GM19099 (cell line): ENCODE measurements around the gene DNAJB12.

Experiments
- POLR2A ChIP-seq: IDR thresholded peaks from 3 replicates; pipeline ENCODE4 v1.6.1; 2011; ENCODE audit warnings: low read depth; ENCODE audit not compliant: insufficient read length; ENCODE audit errors: extremely low read depth

DNAJB12 gene

DNA sequence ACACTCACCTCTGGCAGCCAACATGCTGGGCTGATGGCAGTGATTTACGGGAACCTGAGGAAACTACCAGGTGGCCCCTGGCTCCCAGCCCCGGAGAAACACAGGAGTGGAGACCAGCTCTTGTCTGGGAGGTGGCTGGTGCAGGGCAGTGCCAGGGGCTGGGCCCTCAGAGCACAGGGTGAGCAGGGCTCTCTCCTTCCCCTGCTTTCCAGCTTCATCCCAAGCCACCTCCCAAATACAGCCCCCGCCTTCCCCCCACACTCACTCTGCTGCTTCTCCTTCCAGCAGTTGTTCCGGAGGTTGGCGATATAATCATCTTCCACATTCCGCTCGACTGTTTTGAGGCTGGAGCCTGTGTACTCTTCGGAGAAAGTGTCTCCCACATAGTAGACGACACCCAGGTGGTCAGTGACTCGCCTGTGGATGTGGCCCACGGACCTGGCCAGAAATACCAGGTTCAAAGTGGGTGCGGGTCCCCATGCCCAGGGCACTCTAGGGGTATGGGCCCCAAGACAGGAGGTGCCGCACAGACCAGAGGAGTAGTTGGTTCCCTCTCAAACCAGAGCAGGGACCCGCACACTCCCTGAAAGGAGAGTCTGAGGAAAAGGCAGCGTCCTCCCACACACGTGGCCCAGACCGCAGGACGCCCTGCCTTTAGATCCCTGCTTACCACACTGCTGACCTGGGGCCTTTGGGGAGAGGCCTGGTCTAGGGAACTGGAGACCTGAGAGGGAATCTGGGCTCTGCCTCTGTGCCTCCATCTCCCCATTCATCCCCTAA is 18.3 kb downstream of the DNAJB12 start:
- TF ChIP-seq POLR2A, result no peak

DNA sequence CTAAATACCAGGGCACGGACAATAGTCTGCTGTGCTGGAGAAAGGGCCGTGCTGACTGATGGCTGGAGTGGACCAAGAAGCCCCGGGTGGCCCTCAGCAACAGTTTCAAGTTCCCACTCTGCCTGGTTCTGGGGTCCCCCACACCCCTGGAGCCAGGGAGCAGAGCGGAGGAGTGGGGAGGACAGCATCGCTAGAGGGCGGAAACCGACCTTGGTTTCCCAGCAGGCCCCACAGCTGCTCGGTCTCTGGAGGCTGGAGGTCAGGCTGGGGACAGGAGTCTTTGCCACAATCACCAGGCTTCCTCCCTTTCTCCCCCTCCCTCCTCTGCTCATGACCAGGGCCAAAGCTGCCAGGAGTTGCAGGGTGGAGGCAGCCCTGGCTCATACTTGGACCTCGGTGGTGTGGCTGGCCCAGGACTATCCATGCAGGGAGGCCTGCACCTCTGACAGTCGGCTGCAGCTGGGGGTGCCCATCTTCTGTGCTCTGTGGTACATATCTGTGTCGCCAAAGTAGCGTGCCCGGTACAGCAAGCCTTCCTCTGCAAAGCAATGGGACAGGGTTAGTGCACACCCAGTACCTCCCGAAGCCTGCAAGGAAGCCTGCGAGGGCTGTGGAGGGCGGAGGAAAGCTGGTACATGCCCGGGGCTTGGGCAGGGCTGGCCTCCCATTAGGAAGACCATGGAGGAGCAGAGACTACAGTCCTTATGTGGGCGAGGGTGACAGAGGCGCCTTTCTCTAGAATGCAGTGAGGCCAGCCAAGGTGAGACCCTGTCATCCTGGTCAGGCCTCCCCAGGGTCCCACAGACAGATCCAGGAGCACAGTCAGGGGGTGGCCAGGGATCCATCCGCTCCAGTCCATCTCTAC is 19.1 kb downstream of the DNAJB12 start:
- TF ChIP-seq POLR2A, result no peak

DNA sequence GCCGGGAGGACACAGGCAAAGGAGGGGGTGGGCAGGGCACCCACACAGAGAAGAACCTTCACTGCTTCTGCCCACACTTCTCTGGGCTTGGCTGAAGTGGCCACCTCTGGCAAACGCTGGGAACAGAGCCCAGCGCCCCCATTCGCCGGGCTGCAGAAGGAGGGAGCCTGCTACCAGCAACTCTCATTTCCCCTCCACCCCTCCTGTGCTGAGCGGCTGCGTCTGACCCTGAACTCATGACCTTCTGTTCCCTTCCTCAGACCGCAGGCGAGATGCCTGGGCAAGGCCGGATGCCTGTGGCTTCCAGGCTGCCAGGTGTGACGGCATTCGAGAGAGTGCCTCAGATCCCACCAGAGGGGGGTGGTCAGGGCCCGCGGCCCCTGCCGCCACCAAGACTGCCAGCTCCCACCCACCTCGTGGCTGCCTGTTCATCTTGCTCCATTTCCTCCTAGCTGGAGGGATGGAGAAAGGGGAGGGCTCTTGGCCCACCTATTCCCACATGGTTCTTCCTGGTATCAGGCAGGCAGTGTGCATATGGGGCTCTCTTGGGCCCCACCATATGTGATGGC is 19.8 kb downstream of the DNAJB12 start:
- peak; percentile 37 for TF ChIP-seq POLR2A

DNA sequence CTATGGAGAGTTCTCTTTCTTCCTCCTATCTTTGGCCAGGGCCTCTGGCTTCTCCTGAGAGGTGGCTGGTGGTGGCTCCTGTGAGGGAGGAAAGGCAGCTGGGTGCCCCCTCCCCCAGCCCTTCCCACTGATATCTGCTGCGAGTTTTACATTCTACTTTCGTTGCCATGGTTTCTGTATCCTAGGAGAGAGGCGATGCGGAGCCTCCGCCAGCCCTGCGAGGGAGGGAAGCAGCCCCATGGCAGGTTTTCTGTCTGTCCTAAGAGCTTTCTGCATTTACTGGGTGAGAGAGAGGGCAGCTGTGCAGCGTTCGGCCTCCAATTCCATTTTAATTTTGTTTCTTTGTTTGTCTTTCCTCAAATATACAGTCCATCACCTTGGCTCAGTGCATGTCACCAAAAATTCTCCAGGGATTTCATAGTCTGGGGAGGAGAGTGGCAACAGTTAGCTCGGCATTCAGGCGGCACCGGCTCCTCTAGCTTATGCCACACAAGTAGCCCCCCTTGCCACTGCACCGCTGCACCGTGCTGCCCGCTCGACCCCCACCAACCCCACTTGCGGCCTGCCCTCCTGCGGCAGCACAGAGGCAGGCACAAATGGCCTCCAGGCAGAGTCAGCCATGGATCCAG is 20.4 kb downstream of the DNAJB12 start:
- TF ChIP-seq POLR2A, result no peak

DNA sequence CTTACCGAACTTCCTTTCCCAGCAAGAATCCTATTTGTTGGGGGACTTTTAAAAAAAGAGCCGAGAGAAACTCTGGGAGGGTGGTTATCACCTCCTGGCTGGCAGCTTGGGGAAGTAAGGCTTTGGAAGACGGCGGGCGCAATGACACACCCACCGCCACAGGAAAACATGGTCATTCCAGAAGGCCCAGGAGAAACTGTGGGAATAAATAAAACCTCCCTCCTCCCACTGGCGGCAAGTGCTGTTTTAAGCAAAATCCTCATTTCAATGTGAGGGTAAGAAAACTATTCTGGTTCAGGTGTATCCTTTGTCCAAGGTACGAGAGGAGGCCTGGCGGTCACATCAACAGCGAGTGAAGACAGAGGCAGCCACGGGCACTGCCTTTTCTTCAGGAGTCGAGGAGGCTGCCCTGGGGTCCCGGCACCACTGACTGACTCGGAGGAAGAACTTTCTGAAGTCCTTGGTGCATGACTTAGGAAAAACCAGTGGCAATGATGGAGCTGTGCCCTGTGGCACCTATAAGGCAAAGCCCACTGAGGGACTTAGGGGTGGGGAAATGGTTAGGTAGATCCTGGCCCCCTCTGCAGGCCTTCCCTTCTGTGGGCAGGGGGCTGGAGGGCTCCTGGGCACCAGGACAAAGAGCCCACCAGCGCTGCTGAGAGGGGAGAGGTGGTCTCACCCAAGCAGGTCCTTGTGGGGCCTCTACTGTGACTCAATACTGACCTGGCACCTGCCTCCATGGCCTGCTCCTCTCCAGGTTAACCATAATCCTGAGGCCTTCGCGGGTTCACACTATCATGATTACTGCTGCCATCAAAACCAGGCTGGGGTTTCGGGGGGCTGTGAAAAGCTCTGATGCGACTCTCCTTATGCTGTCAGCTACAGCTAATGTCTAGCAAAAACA is 21.4 kb downstream of the DNAJB12 start:
- TF ChIP-seq POLR2A, result no peak

DNA sequence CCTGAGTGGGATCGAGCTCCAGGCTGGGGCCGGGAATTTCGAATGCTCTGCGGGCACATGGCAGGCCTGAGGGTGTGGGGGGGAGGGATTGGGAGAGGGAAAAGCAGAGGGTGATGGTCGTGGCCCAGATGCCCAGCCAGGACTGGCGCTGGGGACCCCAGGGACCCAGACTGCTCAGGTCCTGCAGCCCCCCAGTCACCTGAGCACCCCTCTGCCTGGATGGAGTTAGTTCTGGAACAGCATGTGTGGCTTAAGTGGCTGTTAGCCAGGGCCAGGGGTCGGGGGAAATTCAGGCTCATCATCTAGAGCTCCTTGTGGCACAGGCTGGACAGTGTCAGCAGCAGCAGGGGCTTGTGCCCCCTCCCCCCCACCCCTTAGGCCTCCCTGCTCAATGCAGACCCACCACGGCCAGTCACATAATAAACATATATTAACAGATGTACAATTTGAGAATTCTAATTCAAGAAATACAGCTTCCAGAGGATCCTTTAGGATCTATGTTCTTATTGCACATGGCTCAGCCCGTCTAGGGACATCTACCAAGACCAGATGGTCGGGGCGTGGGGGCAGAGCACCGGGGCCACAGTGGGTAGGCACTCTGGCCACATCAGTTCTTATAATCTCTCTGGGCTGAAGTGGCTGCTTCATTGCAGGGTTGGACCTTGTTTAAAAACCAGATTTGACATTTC is 22.2 kb downstream of the DNAJB12 start:
- TF ChIP-seq POLR2A, result no peak

DNA sequence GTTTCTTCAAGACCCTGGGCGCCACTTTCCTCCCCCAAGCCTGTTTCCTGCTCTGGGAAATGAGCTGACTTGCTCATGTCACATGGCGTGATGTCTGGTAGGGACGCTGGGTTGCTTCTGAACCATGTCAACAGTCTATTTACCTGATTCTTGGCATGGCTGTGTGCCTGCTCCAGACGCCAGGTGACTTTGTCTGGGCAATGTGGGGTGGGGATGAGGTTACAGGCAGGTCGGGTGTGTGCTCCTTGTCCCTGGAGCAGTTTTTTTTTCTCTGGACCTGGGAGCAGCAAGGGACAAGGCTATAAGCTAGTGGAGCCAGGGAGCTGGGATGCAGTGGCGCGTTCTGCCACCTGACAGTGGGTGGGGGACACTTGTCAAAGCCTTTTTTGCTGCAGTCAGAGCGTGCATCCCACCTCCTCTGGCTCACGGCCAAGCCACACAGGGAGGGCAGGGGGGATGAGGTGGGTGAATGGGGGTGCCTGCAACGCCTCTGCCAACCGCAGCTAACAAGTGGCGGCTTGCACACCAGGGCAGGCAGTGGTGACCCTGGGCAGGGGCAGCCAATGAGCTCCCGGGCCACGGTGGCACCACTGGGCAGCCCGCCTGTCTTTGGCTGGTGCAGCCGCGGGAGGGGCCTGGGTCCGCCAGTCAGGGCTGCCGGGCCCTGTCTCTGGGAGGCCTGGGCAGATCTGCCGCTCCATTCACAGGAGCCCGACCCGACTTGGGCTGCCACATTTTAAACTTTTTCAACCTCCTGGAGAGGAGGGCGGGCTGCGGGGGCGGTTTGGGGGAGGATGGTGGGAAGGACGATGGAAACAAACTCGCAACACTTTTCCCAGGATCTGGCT is 22.9 kb downstream of the DNAJB12 start:
- TF ChIP-seq POLR2A, result peak; percentile 42

DNA sequence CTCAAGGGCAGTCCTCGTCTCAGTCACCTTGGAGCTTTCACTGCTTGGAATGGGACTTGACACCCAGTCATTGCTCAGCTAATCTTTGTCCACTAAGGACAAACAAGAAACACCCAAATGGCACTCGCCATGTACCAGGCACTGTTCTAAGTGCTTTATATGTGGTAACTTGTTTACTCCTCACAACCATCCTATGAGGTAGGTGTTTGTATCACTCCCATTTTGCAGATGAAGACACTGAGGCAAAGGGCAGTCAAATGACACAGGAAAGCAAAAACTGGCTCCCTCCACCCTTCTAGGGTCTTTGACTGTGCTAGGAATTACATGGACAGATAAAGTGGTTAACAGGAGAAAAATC is 24.7 kb downstream of the DNAJB12 start:
- no peak for TF ChIP-seq POLR2A

DNA sequence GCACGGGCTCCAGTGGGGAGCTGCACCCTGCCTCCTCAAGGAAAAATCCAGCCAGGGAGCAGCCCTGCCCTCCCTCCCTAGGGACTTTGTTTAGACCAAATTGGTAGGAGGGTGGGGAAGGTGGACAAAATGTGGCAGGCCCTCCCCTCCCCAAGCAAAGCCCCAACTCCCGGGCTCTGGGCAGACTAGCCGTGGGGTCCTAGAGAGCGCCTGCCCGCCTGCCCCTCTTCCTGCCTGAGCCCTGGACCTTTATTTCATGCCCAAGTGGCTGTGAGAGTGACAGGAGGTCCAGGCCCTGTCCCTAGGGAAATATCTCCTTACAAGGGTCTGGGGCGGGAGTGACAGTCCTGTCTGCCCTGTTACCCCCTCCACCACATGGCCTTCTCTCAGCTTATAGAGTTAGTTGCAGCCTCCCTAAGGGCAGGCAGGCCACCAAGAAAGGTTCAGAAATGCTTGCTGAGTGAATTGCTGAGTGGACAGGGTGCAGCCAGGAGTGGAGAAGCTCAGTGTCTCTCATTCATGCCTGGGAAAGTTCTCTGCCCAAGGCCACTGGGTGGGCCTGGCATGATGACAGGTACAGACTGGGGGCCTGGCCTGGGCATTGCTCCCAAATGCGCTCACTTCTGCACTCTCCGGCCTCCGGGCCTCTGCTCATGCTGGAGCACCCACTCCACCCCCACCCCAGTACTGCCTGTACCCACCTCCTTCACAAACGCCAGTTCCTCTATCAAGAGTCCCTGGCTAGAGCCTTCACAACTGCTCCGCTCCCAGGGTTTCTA is 25.2 kb downstream of the DNAJB12 start:
- TF ChIP-seq POLR2A, result no peak

DNA sequence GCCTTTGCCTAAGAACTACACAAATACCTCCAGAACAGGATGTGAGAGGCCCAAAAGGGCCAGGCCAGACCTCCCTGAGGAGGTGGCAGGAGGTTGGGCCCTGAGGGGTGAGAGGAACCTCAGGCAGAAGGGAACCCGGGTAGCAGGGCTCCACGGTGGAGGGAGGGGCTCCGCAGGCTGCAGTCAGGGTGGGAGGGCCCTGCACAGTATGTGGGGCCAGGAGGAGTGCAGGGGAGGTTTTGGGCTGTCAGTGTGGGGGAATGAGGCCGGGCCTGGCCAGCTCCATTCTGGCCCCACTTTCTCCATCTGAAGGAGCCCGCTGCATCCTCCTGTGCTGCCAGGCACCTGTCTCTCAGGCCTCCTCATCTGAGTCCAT is 25.9 kb downstream of the DNAJB12 start:
- TF ChIP-seq POLR2A, result no peak

DNA sequence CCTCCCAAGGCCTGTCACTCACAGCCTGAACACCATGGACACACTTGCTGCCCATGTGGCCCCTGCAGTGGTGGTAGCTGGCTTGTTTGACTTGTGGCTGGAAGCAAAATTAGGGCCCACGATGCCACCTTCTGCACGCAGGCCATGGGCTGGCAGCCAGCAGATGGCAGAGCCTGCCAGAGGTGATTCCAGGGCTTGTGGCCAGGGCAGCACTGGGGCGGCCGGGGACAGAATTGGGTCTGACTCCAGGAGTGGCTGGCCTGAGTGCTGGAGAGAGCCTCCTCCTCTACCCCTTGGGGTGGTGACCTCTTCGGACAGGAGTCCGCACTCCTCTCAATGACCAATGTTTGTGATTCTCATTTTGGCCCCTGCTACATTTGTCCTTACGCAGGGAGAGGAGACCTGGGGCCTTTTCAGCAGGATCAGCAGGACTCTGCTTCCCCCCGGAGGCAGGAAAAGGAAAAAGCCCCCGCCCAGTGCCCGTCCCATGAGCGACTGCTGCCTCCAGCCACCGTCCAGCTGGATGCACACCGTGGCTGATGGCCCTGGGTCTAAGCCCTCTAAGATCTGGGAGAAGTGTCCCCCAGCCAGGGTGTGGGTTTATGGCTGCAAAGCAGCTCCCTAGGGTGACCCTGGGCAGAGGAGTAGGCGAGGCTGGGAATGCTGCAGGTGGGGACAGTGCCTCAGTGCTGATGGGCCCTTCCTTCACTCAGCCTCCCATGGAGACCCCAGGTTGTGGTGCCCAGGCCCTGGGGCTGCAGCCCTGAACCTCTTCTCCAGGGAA is 26.5 kb downstream of the DNAJB12 start:
- peak; percentile 20 for TF ChIP-seq POLR2A

DNA sequence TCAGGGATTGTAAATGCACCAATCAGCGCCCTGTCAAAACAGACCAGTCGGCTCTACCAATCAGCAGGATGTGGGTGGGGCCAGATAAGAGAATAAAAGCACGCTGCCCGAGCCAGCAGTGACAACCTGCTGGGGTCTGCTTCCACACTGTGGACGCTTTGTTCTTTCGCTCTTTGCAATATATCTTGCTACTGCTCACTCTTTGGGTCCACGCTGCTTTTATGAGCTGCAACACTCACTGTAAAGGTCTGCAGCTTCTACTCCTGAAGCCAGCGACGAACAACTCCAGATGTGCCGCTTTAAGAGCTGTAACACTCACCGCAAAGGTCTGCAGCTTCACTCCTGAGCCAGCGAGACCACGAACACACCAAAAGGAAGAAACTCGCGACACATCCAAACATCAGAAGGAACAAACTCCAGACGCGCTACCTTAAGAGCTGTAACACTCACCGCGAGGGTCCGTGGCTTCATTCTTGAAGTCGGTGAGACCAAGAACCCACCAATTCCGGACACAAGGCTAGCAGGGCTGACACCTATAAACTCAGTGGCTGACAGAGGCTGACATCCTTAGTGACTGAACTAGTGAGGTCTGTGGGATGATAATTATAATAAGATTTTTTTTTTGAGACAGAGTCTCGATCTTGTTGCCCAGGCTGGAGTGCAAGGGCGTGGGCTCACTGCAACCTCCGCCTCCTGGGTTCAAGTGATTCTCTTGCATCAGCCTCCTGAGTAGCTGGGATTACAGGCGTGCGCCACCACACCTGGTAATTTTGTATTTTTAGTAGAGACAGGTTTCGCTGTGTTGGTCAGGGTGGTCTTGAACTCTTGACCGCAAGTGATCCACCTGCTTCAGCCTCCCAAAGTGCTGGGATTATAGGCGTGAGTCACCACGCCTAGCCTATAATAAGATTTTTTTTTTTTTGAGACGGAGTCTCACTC is 27.8 kb downstream of the DNAJB12 start:
- TF ChIP-seq POLR2A, result peak; percentile 56
